ENCODE data around the gene INSR.

- TF ChIP-seq CTCF (IDR thresholded peaks at IDR 0.05), result no peak
- TF ChIP-seq TCF7L2 (IDR thresholded peaks at IDR 0.05; ENCODE audit: low read depth, low read length), result no peak
- no peak for TF ChIP-seq SIN3A (IDR thresholded peaks at IDR 0.05; ENCODE audit: borderline replicate concordance, insufficient read depth, low read depth, low read length)
- no peak for TF ChIP-seq REST (IDR thresholded peaks at IDR 0.05; ENCODE audit: insufficient read depth in 1 of 2, low read depth in 2 of 2, low read length in 1 of 2)
- no peak for TF ChIP-seq POLR2AphosphoS5 (IDR thresholded peaks at IDR 0.05; ENCODE audit: low read depth, low read length)
These were observed 42.7 kb downstream of the INSR start for GRCh38 chr19:7251494-7251893.

All from Panc1 (cell line).